Measurements from ENCODE around the gene CALU. TPM values are rescaled to one million over a fixed set of nuclear protein-coding genes. Genes with fewer than 3 reads are reported as not detected.

The CALU gene
- total RNA-seq, 1 donor from 2014 or later = 395 TPM

- DNase-seq (ENCODE audit: low read depth) = no peak
These were observed 14.4 kb upstream of the CALU start for GRCh38 chr7:128724743-128725142.

- no peak for DNase-seq (ENCODE audit: low read depth)
These were observed 13.6 kb upstream of the CALU start for GRCh38 chr7:128725531-128725930.

- DNase-seq (ENCODE audit: low read depth) = no peak
These were observed 13.0 kb upstream of the CALU start for GRCh38 chr7:128726059-128726736.

GRCh38 chr7:128726737-128727072 lies 12.5 kb upstream of the CALU start:
- DNase-seq (ENCODE audit: low read depth) = no peak

GRCh38 chr7:128727239-128727638 lies 11.9 kb upstream of the CALU start:
- no peak for DNase-seq (ENCODE audit: low read depth)

- peak; percentile 21 for DNase-seq (ENCODE audit: low read depth)
These were observed 10.6 kb upstream of the CALU start for GRCh38 chr7:128728598-128728997.

GRCh38 chr7:128729494-128729893 lies 9.7 kb upstream of the CALU start:
- peak; percentile 81 for DNase-seq (ENCODE audit: low read depth)

- DNase-seq (ENCODE audit: low read depth) = no peak
These were observed 8.0 kb upstream of the CALU start for GRCh38 chr7:128731184-128731583.

- DNase-seq (ENCODE audit: low read depth) = no peak
These were observed 6.5 kb upstream of the CALU start for GRCh38 chr7:128732521-128733277.

- no peak for DNase-seq (ENCODE audit: low read depth)
These were observed 5.9 kb upstream of the CALU start for GRCh38 chr7:128733278-128733645.

GRCh38 chr7:128734890-128735289 lies 4.3 kb upstream of the CALU start:
- no peak for DNase-seq (ENCODE audit: low read depth)

- DNase-seq (ENCODE audit: low read depth) = no peak
These were observed 3.7 kb upstream of the CALU start for GRCh38 chr7:128735436-128735835.

GRCh38 chr7:128737441-128737840 lies 1.7 kb upstream of the CALU start:
- no peak for DNase-seq (ENCODE audit: low read depth)

GRCh38 chr7:128737867-128738385 lies 1.2 kb upstream of the CALU start:
- peak; percentile 87 for DNase-seq (ENCODE audit: low read depth)

- DNase-seq (ENCODE audit: low read depth) = no peak
These were observed 550 bp upstream of the CALU start for GRCh38 chr7:128738570-128739047.

- DNase-seq (ENCODE audit: low read depth) = peak; percentile 17
These were observed 977 bp downstream of the CALU start for GRCh38 chr7:128739990-128740682.

- DNase-seq (ENCODE audit: low read depth) = no peak
These were observed 1.8 kb downstream of the CALU start for GRCh38 chr7:128740996-128741395.

GRCh38 chr7:128741491-128741890 lies 2.3 kb downstream of the CALU start:
- no peak for DNase-seq (ENCODE audit: low read depth)

GRCh38 chr7:128742206-128742605 lies 3.0 kb downstream of the CALU start:
- peak; percentile 45 for DNase-seq (ENCODE audit: low read depth)

- DNase-seq (ENCODE audit: low read depth) = no peak
These were observed 4.1 kb downstream of the CALU start for GRCh38 chr7:128743112-128743772.

GRCh38 chr7:128744366-128744905 lies 5.3 kb downstream of the CALU start:
- no peak for DNase-seq (ENCODE audit: low read depth)

- no peak for DNase-seq (ENCODE audit: low read depth)
These were observed 6.5 kb downstream of the CALU start for GRCh38 chr7:128745706-128746105.

Measured in renal cortical epithelial cell (primary cell).